ENCODE data around the gene ANXA7. TPM values are rescaled to one million over a fixed set of nuclear protein-coding genes. Genes with fewer than 3 reads are reported as not detected.

ANXA7 gene
- total and polyA plus RNA-seq, 10 of the 15 experiments (the other 5 are each of a cell fraction or from before 2014, with no cell fraction given), result 70.6 to 184 (median 113) TPM

DNA sequence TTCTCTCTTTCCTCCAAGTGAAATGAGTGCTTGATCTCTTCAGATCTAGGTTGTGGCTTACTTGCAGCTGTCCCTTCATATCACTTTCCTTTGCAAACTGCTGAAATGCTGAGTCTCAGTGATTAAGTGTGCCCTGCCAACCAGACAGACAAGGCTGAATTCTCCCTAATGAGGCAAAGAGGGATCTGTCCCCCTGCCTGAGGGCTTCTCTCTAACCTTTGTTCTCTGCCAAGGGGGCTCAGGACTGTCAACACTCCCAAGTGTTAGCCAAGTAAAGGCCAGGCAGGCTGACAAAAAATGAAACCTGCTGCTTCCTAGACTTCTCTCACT, 19.6 kb upstream of the ANXA7 start, which contains the start of gene MSS51:
TSS of gene MSS51 (minus strand) at position 24 of the 330 bp plus-strand sequence. CDS start 5,277 bp downstream, outside the sequence.
- no peaks in the 10 kb centered on the region for H3K9me3 ChIP-seq (replicated peaks; ENCODE audit: control insufficient read depth, insufficient read depth, low read length)
- ChIA-PET CTCF (no interaction called here), RAD21 (ENCODE audit: unreplicated experiment) (no interaction called here), POLR2A (interaction anchor here (1.0 kb wide), 1 partner anchor 21 kb away, joined by 5 read pairs; no protein-coding TSS in a partner anchor), SMC1A (ENCODE audit: uncharacterized antibody, unreplicated experiment) (interaction anchor here (0.7 kb wide), 1 partner anchor 370 kb away, joined by 3 read pairs; no protein-coding TSS in a partner anchor)
- no peak within 1 kb of the TSS for H3K27ac ChIP-seq (ENCODE audit: control insufficient read depth, insufficient read depth)
- ATAC-seq, result no peak
- no peak for DNase-seq (ENCODE audit: low read depth, low spot score)
- no peaks in the 10 kb centered on the region for H3K4me1 ChIP-seq (ENCODE audit: control insufficient read depth, insufficient read depth, low read length)
- no peaks in the 10 kb centered on the region for H3K79me2 ChIP-seq (ENCODE audit: control insufficient read depth, insufficient read depth, low read length)
- H3K4me2 ChIP-seq (ENCODE audit: control insufficient read depth, insufficient read depth), result no peak within 1 kb of the TSS
- no TSS peak for BruUV-seq (replicated peaks)
- no peak within 1 kb of the TSS for H3K9ac ChIP-seq (ENCODE audit: control insufficient read depth, insufficient read depth, low read length)
- peaks cover 0 to 8% of the 10 kb centered on the region in 2 experiments; a peak in 1 of 4 replicates for H3K36me3 ChIP-seq (ENCODE audit: control insufficient read depth in 2 of 2, insufficient read depth in 2 of 2, low read length in 1 of 2)
- TF ChIP-seq ZBED1 (IDR thresholded peaks at IDR 0.05; ENCODE audit: borderline replicate concordance) (no peak), RAD51 (IDR thresholded peaks at IDR 0.05) (no peak), TARDBP (IDR thresholded peaks at IDR 0.05; ENCODE audit: borderline replicate concordance) (no peak), ZZZ3 (IDR thresholded peaks at IDR 0.05; ENCODE audit: control insufficient read depth, insufficient read length, low read depth) (no peak), MEF2B (IDR thresholded peaks at IDR 0.05; ENCODE audit: partially characterized antibody, poor library complexity, severe bottlenecking) (no peak)
- H3K27me3 ChIP-seq (replicated peaks in 1 of 2; ENCODE audit: control insufficient read depth in 2 of 2, insufficient read depth in 2 of 2, low read length in 1 of 2), result no peaks in the 10 kb centered on the region
- no peaks in the 10 kb centered on the region for H4K20me1 ChIP-seq (ENCODE audit: control insufficient read depth, insufficient read depth)
- in situ Hi-C loops (cut with MboI) (no loop called here), intact Hi-C loops (cut with micrococcal nuclease; ENCODE audit: unreplicated experiment) (no loop called here)
- H2AFZ ChIP-seq (ENCODE audit: control insufficient read depth, low read depth, low read length), result no peak within 1 kb of the TSS
- FAIRE-seq, result no peak
- H3K4me3 ChIP-seq, result no peak within 1 kb of the TSS

GRCh38 chr10:73432646-73433537, 19.0 kb upstream of the ANXA7 start:
- H3K4me3 ChIP-seq, result no peak overlapping the region
- TF ChIP-seq YY1 (IDR thresholded peaks at IDR 0.05; ENCODE audit: low read depth, low read length) (no peak), MYB (IDR thresholded peaks at IDR 0.05; ENCODE audit: borderline replicate concordance, low read depth, low read length) (no peak), MEF2A (IDR thresholded peaks at IDR 0.05; ENCODE audit: insufficient read depth, low read depth, low read length) (no peak), LARP7 (IDR thresholded peaks at IDR 0.05) (no peak)
- no peak overlapping the region for H3K4me2 ChIP-seq (ENCODE audit: control insufficient read depth, insufficient read depth)
- RAD21 ChIA-PET (ENCODE audit: unreplicated experiment), result no interaction called here
- H3K27ac ChIP-seq (ENCODE audit: control insufficient read depth, insufficient read depth), result no peak overlapping the region
- DNase-seq (ENCODE audit: low read depth, low spot score), result no peak
- CTCF ChIA-PET, result no interaction called here
- H4K20me1 ChIP-seq (ENCODE audit: control insufficient read depth, insufficient read depth), result no peaks in the 10 kb centered on the region
- no peaks in the 10 kb centered on the region for H3K27me3 ChIP-seq (replicated peaks in 1 of 2; ENCODE audit: control insufficient read depth in 2 of 2, insufficient read depth in 2 of 2, low read length in 1 of 2)
- no peaks in the 10 kb centered on the region for H3K79me2 ChIP-seq (ENCODE audit: control insufficient read depth, insufficient read depth, low read length)
- 60% methylated on average over 2 of the region's 2 CpGs for WGBS (ENCODE audit: insufficient coverage, insufficient replicate concordance, low lambda C conversion rate, missing lambda C conversion rate)
- no TSS peak for BruUV-seq (replicated peaks)
- no peaks in the 10 kb centered on the region for H3K9me3 ChIP-seq (replicated peaks; ENCODE audit: control insufficient read depth, insufficient read depth, low read length)
- no peak for FAIRE-seq
- H3K9ac ChIP-seq (ENCODE audit: control insufficient read depth, insufficient read depth, low read length), result no peak overlapping the region
- POLR2A ChIA-PET, result interaction anchor here (1.0 kb wide), 1 partner anchor 20 kb away, joined by 5 read pairs; no protein-coding TSS in a partner anchor
- H2AFZ ChIP-seq (ENCODE audit: control insufficient read depth, low read depth, low read length), result no peak overlapping the region
- H3K36me3 ChIP-seq (ENCODE audit: control insufficient read depth in 2 of 2, insufficient read depth in 2 of 2, low read length in 1 of 2), result peaks cover 0 to 7% of the 10 kb centered on the region in 2 experiments; a peak in 2 of 4 replicates
- intact Hi-C loops (cut with micrococcal nuclease; ENCODE audit: unreplicated experiment), result no loop called here
- ATAC-seq, result no peak
- SMC1A ChIA-PET (ENCODE audit: uncharacterized antibody, unreplicated experiment), result interaction anchor here (0.7 kb wide), 1 partner anchor 369 kb away, joined by 3 read pairs; no protein-coding TSS in a partner anchor
- no peaks in the 10 kb centered on the region for H3K4me1 ChIP-seq (ENCODE audit: control insufficient read depth, insufficient read depth, low read length)
- in situ Hi-C loops (cut with MboI), result no loop called here
